Mesodermal cell (in vitro differentiated cells): ENCODE data around the gene VCL.

Source experiments
- H3K27ac ChIP-seq: 2 replicates; pipeline ENCODE4 v1.7.0; 2013; ENCODE audit warnings: mild to moderate bottlenecking, low read depth, low read length, moderate library complexity; ENCODE audit not compliant: severe bottlenecking
- H3K36me3 ChIP-seq: 2 replicates; pipeline ENCODE4 v1.7.1; 2013; ENCODE audit warnings: mild to moderate bottlenecking, low read length, moderate library complexity; ENCODE audit not compliant: control insufficient read depth, insufficient read depth
- H3K4me1 ChIP-seq: one replicate; pipeline ENCODE4 v1.7.1; 2013; ENCODE audit warnings: mild to moderate bottlenecking, low read length; ENCODE audit not compliant: insufficient read depth, control insufficient read depth, poor library complexity, severe bottlenecking
- H3K4me3 ChIP-seq: 2 replicates; pipeline ENCODE4 v1.7.0; 2013; ENCODE audit warnings: low read length, control low read depth, mild to moderate bottlenecking; ENCODE audit not compliant: insufficient read depth, poor library complexity, severe bottlenecking; ENCODE audit errors: extremely low read depth
- H3K9me3 ChIP-seq: 2 replicates; pipeline ENCODE4 v1.7.1; 2013; ENCODE audit warnings: mild to moderate bottlenecking, low read length, moderate library complexity; ENCODE audit not compliant: control insufficient read depth
- WGBS, 2 experiments: methylation state at CpG; one replicate each; pipeline ENCODE4 v1.1.5; 2013; ENCODE audit warnings: missing lambda C conversion rate in 2 of 2; ENCODE audit not compliant: insufficient coverage in 2 of 2; 5-methylcytosine and 5-hydroxymethylcytosine counted together

Gene VCL

DNA sequence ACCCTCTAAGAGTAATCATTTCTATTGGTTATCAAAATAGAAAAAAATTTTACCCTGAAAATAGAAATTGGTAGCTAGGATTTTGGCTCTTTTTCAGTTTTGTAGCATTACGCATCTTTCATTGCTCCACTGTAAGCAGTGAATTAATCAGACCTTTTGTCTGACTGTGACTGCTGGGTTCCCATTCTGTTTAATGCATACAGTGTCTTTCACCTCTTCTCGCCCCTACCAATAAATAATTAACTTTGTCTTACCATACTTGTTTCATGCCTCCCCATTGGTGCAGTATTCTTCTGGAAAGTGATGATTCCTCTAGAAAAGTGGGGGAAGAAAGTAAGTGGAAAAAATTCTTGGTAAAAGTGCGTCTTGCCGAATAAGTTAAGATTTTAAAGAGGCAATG, 79.5 kb downstream of the VCL start:
- peaks cover 44% of the 10 kb centered on the region for H3K4me1 ChIP-seq
- H3K9me3 ChIP-seq: no peaks in the 10 kb centered on the region
- no peak overlapping the region for H3K27ac ChIP-seq
- H3K4me3 ChIP-seq: no peak overlapping the region
- WGBS, 2 experiments: 100% methylated on average over 1 of the region's 4 CpGs; no CpG with 5 or more reads in 1 of the 2 experiments
- peaks cover 55% of the 10 kb centered on the region for H3K36me3 ChIP-seq

DNA sequence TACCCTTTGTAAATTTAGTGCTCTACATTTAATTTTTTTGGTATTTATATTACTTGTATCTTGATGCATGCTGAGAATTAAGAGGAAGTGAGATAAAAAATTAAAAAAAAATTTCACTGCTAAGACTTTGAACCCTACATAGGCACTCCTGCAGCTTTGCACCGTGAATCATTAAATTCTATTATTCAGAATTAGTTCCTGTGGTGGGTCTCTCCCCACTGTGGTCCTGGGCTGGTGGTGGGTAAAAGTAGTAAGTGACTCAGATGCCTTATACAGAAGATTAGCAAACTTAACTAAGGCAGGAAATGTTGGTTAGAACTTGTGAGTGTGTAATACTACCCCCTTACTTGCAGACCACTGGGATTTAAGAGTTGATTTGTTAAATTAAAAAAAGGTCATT, 80.1 kb downstream of the VCL start:
- Histone ChIP-seq H3K27ac (peak overlapping the region; percentile 54), H3K36me3 (peaks cover 55% of the 10 kb centered on the region)

DNA sequence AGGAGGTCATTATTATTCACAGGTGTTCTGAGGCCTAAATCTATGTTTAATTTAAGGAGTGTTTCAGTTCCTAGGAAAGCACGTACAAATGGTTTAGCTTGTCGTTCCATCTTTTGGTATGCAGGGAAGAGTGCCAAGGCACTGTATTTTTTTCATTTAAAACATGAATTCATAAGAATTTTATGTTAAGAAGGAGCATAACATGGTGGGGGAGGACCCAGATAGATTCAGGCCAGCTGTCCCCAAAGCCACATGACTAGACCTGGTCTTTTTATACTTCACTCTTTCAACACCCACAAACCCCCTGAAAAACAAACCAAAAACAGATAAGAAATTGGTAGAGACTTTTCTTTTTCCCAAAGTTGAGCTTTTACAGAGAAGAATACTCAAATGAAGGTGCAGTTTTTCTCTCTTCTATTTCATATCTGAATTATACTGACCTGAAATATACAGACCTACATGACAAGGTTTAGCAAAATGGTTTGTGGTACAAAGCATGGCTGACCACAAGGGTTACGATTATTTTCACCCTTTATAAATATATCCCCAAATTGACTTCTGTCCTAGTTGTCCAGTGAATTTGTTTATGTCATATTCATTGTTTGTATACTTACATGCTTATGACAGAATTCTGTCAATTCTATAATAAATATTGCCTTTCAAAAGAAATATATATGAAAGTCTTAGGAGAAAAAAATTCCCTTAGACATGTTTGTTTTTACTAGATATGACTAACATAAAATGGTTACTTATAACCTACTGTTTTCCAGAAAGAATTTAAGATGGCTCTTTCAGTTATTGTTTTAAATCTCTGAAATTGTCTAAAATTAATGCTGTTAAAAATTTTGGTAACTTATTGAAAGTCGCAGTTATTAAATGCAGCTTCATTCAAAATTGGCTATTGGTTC, 81.4 kb downstream of the VCL start:
- WGBS, 2 experiments: 75 to 100% methylated on average over 1 of the region's 4 CpGs
- Histone ChIP-seq H3K9me3 (no peaks in the 10 kb centered on the region), H3K36me3 (peaks cover 53% of the 10 kb centered on the region), H3K4me1 (peaks cover 44% of the 10 kb centered on the region), H3K4me3 (no peak overlapping the region), H3K27ac (no peak overlapping the region)

More for the DNA sequence above, 80.1 kb downstream of the VCL start:
- no peak overlapping the region for H3K4me3 ChIP-seq
- H3K4me1 ChIP-seq: peaks cover 44% of the 10 kb centered on the region
- no CpG with 5 or more reads among the region's 1 CpG for WGBS, 2 experiments
- no peaks in the 10 kb centered on the region for H3K9me3 ChIP-seq

DNA sequence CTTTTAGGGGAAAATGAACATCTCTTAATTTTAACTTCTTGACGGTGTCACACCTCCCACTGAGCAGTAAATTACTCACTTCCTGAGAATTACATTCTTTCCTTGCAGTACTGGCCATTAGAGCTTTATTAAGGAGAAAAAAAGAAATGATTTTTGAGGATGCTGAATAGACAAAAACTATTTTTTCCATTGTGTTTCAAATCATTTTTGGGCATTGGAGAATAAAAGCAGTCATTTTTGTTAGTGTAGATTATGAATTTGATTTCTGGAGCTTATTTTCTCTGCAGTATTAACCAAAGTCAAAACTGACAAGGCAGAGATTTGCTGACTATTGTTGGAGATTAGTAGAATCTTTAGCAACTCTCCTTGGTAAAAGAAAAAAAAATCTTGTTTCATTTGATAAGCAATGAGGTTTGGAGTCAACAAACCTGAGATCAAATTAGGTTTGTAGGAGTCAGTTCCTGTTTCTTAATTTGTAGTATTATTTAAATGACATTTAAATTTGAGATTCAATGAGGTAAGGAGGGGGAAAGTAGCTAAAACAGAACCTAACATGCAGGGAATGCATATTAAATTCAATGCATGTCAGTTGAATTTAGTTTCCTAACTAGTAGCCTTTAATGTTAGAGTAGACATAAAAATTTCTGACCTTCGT, 82.1 kb downstream of the VCL start:
- no CpG with 5 or more reads among the region's 2 CpGs for WGBS, 2 experiments
- peaks cover 44% of the 10 kb centered on the region for H3K4me1 ChIP-seq
- peaks cover 53% of the 10 kb centered on the region for H3K36me3 ChIP-seq
- H3K4me3 ChIP-seq: no peak overlapping the region
- H3K9me3 ChIP-seq: no peaks in the 10 kb centered on the region
- no peak overlapping the region for H3K27ac ChIP-seq

DNA sequence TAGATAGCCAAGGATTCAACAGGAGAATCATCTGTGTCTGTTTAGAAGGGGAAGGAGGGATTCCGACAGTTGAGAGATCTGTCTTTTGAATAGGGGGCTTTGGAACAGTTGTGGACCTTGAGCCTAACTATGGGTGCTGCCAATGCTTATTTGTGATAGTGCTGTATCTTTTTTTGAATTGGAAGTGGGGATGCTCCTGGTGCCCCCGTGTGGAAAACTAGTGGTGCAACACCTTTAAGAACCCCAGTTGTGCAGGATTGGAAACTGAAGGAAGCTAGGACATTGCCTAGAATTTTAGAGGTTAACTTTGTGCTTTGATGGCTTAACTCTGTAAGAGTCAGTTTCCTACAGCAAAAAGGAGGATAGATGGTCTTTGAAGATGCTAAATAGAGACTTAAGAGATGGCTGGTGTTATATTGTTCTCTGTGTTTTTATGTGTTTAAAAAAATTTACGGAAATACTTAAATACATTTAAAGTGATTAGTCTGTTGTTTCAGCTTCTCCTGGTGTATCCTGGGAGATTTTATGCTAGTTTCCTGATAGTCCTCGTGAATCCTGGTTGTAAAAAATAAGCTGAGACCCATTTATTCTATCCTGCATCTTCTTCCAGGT, 83.4 kb downstream of the VCL start:
- Histone ChIP-seq H3K36me3 (peaks cover 53% of the 10 kb centered on the region), H3K27ac (no peak overlapping the region), H3K4me1 (peaks cover 40% of the 10 kb centered on the region), H3K9me3 (no peaks in the 10 kb centered on the region), H3K4me3 (no peak overlapping the region)
- 41 to 71% methylated on average over 2 to 4 of the region's 4 CpGs for WGBS, 2 experiments

DNA sequence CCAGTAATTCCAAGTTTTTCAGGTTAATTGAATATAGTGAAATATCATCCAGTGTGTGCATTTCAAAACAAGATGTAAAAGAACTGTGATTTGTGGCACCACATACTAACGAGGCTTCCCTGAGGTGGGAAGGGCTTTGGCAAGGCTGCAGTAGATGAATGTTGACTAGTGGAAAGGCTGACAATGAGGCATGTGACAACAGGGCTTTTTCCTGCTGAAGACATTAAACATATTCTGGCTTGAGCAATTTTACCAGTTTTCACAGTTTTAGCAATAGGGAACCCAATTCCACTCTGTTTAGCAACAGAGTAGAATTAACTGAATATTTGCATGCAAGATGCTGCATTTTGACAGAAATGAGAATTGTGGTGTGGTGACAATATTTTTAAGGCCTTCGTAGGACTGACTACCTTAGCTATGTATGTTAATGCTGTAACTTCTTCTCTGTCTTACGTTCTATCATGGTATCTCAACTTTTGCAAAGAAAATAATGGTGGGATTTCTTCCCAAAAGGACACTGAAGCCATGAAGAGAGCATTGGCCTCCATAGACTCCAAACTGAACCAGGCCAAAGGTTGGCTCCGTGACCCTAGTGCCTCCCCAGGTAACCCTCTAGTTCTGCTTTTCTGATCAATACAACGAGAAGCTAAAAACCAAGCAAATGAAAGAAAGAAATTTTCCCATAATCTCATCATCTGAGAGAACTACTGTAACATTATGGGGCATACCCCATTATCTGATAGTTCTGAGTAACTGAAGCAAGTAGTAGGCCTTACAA, 84.2 kb downstream of the VCL start:
- Histone ChIP-seq H3K4me1 (peaks cover 35% of the 10 kb centered on the region), H3K36me3 (peaks cover 52% of the 10 kb centered on the region), H3K27ac (no peak overlapping the region), H3K9me3 (no peaks in the 10 kb centered on the region), H3K4me3 (no peak overlapping the region)
- WGBS, 2 experiments: 69 to 100% methylated on average over 1 to 4 of the region's 5 CpGs

DNA sequence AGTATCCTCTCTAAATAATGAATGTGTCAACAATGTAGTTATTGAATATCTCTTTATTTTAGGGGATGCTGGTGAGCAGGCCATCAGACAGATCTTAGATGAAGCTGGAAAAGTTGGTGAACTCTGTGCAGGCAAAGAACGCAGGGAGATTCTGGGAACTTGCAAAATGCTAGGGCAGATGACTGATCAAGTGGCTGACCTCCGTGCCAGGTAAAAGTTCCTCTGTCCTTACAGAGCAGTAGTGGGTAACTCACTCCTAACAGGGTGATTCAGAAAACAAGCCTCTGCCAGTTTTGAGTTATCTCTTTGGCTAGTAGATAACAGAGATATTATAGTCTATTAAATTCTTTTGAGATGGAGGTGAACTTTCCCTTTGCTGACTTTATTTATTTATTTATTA, 85.4 kb downstream of the VCL start:
- H3K9me3 ChIP-seq: no peaks in the 10 kb centered on the region
- WGBS, 2 experiments: 93 to 95% methylated on average over 2 of the region's 2 CpGs
- peaks cover 25% of the 10 kb centered on the region for H3K4me1 ChIP-seq
- peaks cover 53% of the 10 kb centered on the region for H3K36me3 ChIP-seq
- H3K4me3 ChIP-seq: no peak overlapping the region
- H3K27ac ChIP-seq: no peak overlapping the region

DNA sequence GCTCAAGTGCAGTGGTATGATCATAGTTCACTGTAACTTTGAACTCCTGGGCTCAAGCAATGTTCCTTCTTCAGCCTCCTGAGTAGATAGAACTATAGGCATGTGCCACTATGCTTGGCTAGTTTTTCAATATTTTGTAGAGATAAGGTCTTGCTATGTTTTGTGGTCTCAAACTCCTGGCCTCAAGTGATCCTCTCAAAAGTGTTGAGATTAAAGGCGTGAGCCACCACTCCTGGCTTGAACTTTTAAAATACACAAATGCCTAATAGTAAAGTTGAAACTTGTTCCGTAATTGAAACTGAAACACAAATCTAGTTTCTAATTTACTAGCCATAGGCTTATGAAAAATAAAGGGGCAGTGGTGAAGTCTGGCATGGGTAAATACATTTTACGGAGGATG, 87.0 kb downstream of the VCL start:
- H3K27ac ChIP-seq: no peak overlapping the region
- H3K4me3 ChIP-seq: no peak overlapping the region
- H3K9me3 ChIP-seq: no peaks in the 10 kb centered on the region
- H3K36me3 ChIP-seq: peaks cover 69% of the 10 kb centered on the region
- 86% methylated on average over 1 of the region's 3 CpGs; no CpG with 5 or more reads in 1 of the 2 experiments for WGBS, 2 experiments
- H3K4me1 ChIP-seq: peaks cover 13% of the 10 kb centered on the region

DNA sequence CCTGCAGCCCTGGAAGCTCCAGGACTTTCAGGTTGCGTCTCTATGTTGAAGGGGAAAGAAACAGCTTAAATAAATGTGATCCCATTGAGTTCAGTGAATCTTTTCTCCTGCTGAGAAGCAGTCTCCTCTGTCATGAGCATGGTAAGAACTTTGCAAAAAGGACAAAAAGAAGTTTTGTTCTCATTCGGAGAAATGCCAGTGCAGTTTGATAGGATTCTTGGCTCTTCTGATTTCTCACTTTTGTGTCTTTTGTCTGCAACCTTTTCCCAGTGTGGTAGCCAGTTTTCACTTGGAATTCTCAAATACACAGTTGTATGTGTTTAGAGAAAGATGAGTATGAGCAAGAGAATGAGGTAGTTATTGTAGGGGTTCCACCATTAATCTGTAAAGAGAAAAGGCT, 88.4 kb downstream of the VCL start:
- no peaks in the 10 kb centered on the region for H3K9me3 ChIP-seq
- H3K27ac ChIP-seq: no peak overlapping the region
- H3K36me3 ChIP-seq: peaks cover 83% of the 10 kb centered on the region
- no peak overlapping the region for H3K4me3 ChIP-seq
- H3K4me1 ChIP-seq: no peaks in the 10 kb centered on the region
- WGBS, 2 experiments: 90 to 100% methylated on average over 2 of the region's 2 CpGs

DNA sequence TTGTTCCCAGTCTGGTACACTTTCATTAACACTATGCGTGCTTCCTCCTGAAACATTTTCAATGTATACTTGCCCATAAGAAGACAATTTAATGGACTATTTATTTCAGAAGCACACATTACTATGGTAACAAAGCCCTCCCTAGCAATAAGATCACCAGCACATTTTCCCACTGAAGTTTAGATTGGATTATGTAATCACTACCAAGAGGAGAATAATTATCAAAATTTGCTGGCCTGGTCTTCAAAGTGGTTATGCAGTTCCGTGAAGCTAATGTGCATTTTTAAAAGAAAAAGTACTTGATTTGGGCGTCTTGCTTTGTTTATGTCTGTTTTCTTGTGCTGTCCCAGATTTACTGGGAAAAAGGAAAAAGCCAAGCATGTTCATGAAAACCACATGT, 90.8 kb downstream of the VCL start:
- no peak overlapping the region for H3K4me3 ChIP-seq
- H3K9me3 ChIP-seq: no peaks in the 10 kb centered on the region
- H3K4me1 ChIP-seq: no peaks in the 10 kb centered on the region
- no peak overlapping the region for H3K27ac ChIP-seq
- H3K36me3 ChIP-seq: peaks cover 81% of the 10 kb centered on the region
- 58 to 67% methylated on average over 3 of the region's 3 CpGs for WGBS, 2 experiments
